ENCODE results near the gene FAM229B. TPM values are rescaled to one million over a fixed set of nuclear protein-coding genes. Genes with fewer than 3 reads are reported as not detected.

The FAM229B gene
- total and polyA plus RNA-seq, 2 of the 4 experiments (the other 2 are of a cell fraction): 8.6 to 25.6 TPM

- no CpG with 5 or more reads among the region's 2 CpGs for WGBS, 2 experiments (ENCODE audit: extremely low coverage in 2 of 2, insufficient read length in 1 of 2)
- no peak overlapping the region for H4K5ac ChIP-seq (ENCODE audit: low read depth, low read length)
- no peaks in the 10 kb centered on the region for H3K9me1 ChIP-seq (ENCODE audit: insufficient read depth, low read length)
- H4K8ac ChIP-seq (ENCODE audit: low read depth in 2 of 2, low read length in 2 of 2): no peak overlapping the region
- no peak overlapping the region for H3K14ac ChIP-seq (replicated peaks; ENCODE audit: low read depth, low read length)
- DNase-seq (no peak), ATAC-seq (ENCODE audit: low read depth) (no peak)
- dilution Hi-C loops (cut with HindIII; ENCODE audit: low sequenced_read_pairs, unreplicated experiment) (no loop called here), intact Hi-C loops (cut with micrococcal nuclease) (no loop called here), in situ Hi-C loops (cut with MboI; ENCODE audit: low sequenced_read_pairs) (no loop called here)
- BruUV-seq (replicated peaks): no TSS peak
- no peak overlapping the region for H3K4ac ChIP-seq (ENCODE audit: low read depth, low read length)
- no peak overlapping the region for H3K27ac ChIP-seq (ENCODE audit: insufficient read depth, low read length)
- H2AFZ ChIP-seq (replicated peaks; ENCODE audit: low read length, poor library complexity): no peak overlapping the region
- no peak overlapping the region for H2AK9ac ChIP-seq (replicated peaks; ENCODE audit: low read depth, low read length, poor library complexity)
- H3K23ac ChIP-seq (ENCODE audit: low read depth, low read length): no peak overlapping the region
- H2AK5ac ChIP-seq (ENCODE audit: low read depth, low read length): no peak overlapping the region
- ChIA-PET CTCF (no interaction called here), POLR2A (ENCODE audit: unreplicated experiment) (no interaction called here)
- no peak overlapping the region for H2BK15ac ChIP-seq (ENCODE audit: low read depth, low read length)
- H3K27me3 ChIP-seq (ENCODE audit: control insufficient read depth, insufficient read depth, low read length): no peaks in the 10 kb centered on the region
- H2BK5ac ChIP-seq (ENCODE audit: low read depth, low read length, poor library complexity, severe bottlenecking): no peak overlapping the region
- H3K79me1 ChIP-seq (ENCODE audit: low read depth in 1 of 2, low read length in 2 of 2): no peaks in the 10 kb centered on the region
- no peak overlapping the region for H2BK120ac ChIP-seq (ENCODE audit: low read depth, low read length)
- no peak overlapping the region for H2BK20ac ChIP-seq (ENCODE audit: low read depth, low read length)
- H4K91ac ChIP-seq (ENCODE audit: insufficient read depth, low read depth, low read length): no peak overlapping the region
- no peaks in the 10 kb centered on the region for H3K36me3 ChIP-seq (ENCODE audit: control insufficient read depth, insufficient read depth, low read length)
- no peaks in the 10 kb centered on the region for H3K9me3 ChIP-seq (ENCODE audit: control insufficient read depth, insufficient read depth, low read length)
- H3K56ac ChIP-seq (ENCODE audit: extremely low read depth, insufficient read depth, low read length): no peak overlapping the region
- H3K9ac ChIP-seq (ENCODE audit: low read depth, low read length): no peak overlapping the region
- no peaks in the 10 kb centered on the region for H3K4me1 ChIP-seq (ENCODE audit: control insufficient read depth, insufficient read depth, low read length)
- no peaks in the 10 kb centered on the region for H4K20me1 ChIP-seq (ENCODE audit: insufficient read depth, low read length)
- TF ChIP-seq CHD1 (IDR thresholded peaks at IDR 0.05; ENCODE audit: low read depth, low read length) (no peak), MAFK (IDR thresholded peaks at IDR 0.05; ENCODE audit: low read depth, low read length) (no peak), FOS (IDR thresholded peaks at IDR 0.05; ENCODE audit: low read depth, low read length) (no peak), MAZ (IDR thresholded peaks at IDR 0.05; ENCODE audit: borderline replicate concordance, low read depth, low read length) (no peak), RAD21 (IDR thresholded peaks at IDR 0.05; ENCODE audit: low read length) (no peak), SMC3 (IDR thresholded peaks at IDR 0.05; ENCODE audit: low read depth, low read length) (no peak), USF2 (IDR thresholded peaks at IDR 0.05; ENCODE audit: low read depth, low read length) (no peak), RFX5 (IDR thresholded peaks at IDR 0.05; ENCODE audit: low read depth, low read length) (no peak), ELK1 (IDR thresholded peaks at IDR 0.05; ENCODE audit: borderline replicate concordance, low read depth, low read length) (no peak)
- no peak overlapping the region for H3K4me3 ChIP-seq (ENCODE audit: insufficient read depth, low read depth, low read length)
- no peak overlapping the region for H3K4me2 ChIP-seq (ENCODE audit: low read depth, low read length)
- H3K18ac ChIP-seq (ENCODE audit: low read depth, low read length): no peak overlapping the region
Observed at GRCh38 chr6:112096901-112097300, 9.5 kb downstream of the FAM229B start.

All from IMR-90 (cell line).